ENCODE data around the gene COX20. TPM values are rescaled to one million over a fixed set of nuclear protein-coding genes. Genes with fewer than 3 reads are reported as not detected.

The COX20 gene
- total and polyA plus RNA-seq, 10 of the 15 experiments (the other 5 are each of a cell fraction or from before 2014, with no cell fraction given), result 22.8 to 112 (median 52.7) TPM

- no peak overlapping the region for H3K27ac ChIP-seq (ENCODE audit: control insufficient read depth, insufficient read depth)
- no peak overlapping the region for H3K9ac ChIP-seq (ENCODE audit: control insufficient read depth, insufficient read depth, low read length)
- H3K4me1 ChIP-seq (ENCODE audit: control insufficient read depth, insufficient read depth, low read length), result no peaks in the 10 kb centered on the region
- H2AFZ ChIP-seq (ENCODE audit: control insufficient read depth, low read depth, low read length), result no peak overlapping the region
- no peaks in the 10 kb centered on the region for H3K36me3 ChIP-seq (ENCODE audit: control insufficient read depth in 2 of 2, insufficient read depth in 2 of 2, low read length in 1 of 2)
- TF ChIP-seq EED (IDR thresholded peaks at IDR 0.05; ENCODE audit: low read depth), result no peak
- no peak for TF ChIP-seq YY1 (IDR thresholded peaks at IDR 0.05; ENCODE audit: low read depth, low read length)
- TF ChIP-seq SUPT20H (IDR thresholded peaks at IDR 0.05; ENCODE audit: borderline replicate concordance, control insufficient read depth, low read depth, low read length), result no peak
- no peak for TF ChIP-seq ZNF622 (IDR thresholded peaks at IDR 0.05)
- no peak for TF ChIP-seq NFYA (IDR thresholded peaks at IDR 0.05; ENCODE audit: borderline replicate concordance, low read depth, low read length)
- TF ChIP-seq ZBTB33 (IDR thresholded peaks at IDR 0.05), result no peak
- H3K4me2 ChIP-seq (ENCODE audit: control insufficient read depth, insufficient read depth), result no peak overlapping the region
- POLR2A ChIA-PET, result interaction anchor here (0.6 kb wide), 1 partner anchor 117 kb away, joined by 4 read pairs; no protein-coding TSS in a partner anchor
- in situ Hi-C loops (cut with MboI) (no loop called here), intact Hi-C loops (cut with micrococcal nuclease; ENCODE audit: unreplicated experiment) (no loop called here)
- H3K9me3 ChIP-seq (replicated peaks; ENCODE audit: control insufficient read depth, insufficient read depth, low read length), result no peaks in the 10 kb centered on the region
- H4K20me1 ChIP-seq (ENCODE audit: control insufficient read depth, insufficient read depth), result no peaks in the 10 kb centered on the region
- no peak for ATAC-seq
- no peak overlapping the region for H3K4me3 ChIP-seq
- peaks cover 7% of the 10 kb centered on the region for H3K79me2 ChIP-seq (ENCODE audit: control insufficient read depth, insufficient read depth, low read length)
- H3K27me3 ChIP-seq (replicated peaks in 1 of 2; ENCODE audit: control insufficient read depth in 2 of 2, insufficient read depth in 2 of 2, low read length in 1 of 2), result no peaks in the 10 kb centered on the region
- no TSS peak for BruUV-seq (replicated peaks)
- SMC1A ChIA-PET (ENCODE audit: uncharacterized antibody, unreplicated experiment), result interaction anchor here (0.6 to 1.2 kb wide), 2 partner anchors 50 to 173 kb away, joined by 3 to 6 read pairs; no protein-coding TSS in a partner anchor
- RAD21 ChIA-PET (ENCODE audit: unreplicated experiment), result no interaction called here
- FAIRE-seq, result no peak
- no peak for DNase-seq (ENCODE audit: low read depth, low spot score)
- CTCF ChIA-PET, result interaction anchor here (0.6 to 1.8 kb wide), 2 partner anchors 68 to 124 kb away, joined by 3 to 6 read pairs; no protein-coding TSS in a partner anchor
- WGBS (ENCODE audit: insufficient coverage, insufficient replicate concordance, low lambda C conversion rate, missing lambda C conversion rate), result 78% methylated on average over 12 of the region's 12 CpGs
Observed at GRCh38 chr1:244869364-244869827, 33.9 kb downstream of the COX20 start.
